HG03103 (cell line): ENCODE results near the gene JMJD6.
"Not testable (repeated sequence)": the region's sequence is repeated elsewhere in the genome, so short reads cannot be mapped to it uniquely, and the experiment has no call there.

Experiments
- ATAC-seq: cut with Tn5 transposase; IDR thresholded peaks from one replicate; pipeline ENCODE4 v1.9.1; 2021; ENCODE audit warnings: low read depth; ENCODE audit not compliant: unreplicated experiment

JMJD6 gene

GRCh38 chr17:76737082-76737675, 10.8 kb upstream of the JMJD6 start, which contains the start of gene SRSF2:
TSS of gene SRSF2 (minus strand) at chr17:76737331. CDS start at chr17:76737160, 171 bp downstream.
- ATAC-seq: peak; percentile 58

GRCh38 chr17:76736349-76737081, 10.1 kb upstream of the JMJD6 start:
- ATAC-seq: no peak

- ATAC-seq: no peak
Measured at GRCh38 chr17:76735586-76736348, 9.4 kb upstream of the JMJD6 start.

GRCh38 chr17:76735006-76735405, 8.6 kb upstream of the JMJD6 start:
- ATAC-seq: no peak

GRCh38 chr17:76734080-76734840, 7.9 kb upstream of the JMJD6 start:
- no peak for ATAC-seq

- no peak for ATAC-seq
Measured at GRCh38 chr17:76733618-76733957, 7.2 kb upstream of the JMJD6 start.

GRCh38 chr17:76732734-76733617, 6.6 kb upstream of the JMJD6 start:
- no peak for ATAC-seq

GRCh38 chr17:76731800-76732733, 5.7 kb upstream of the JMJD6 start:
- ATAC-seq: not testable (repeated sequence)

- no peak for ATAC-seq
Measured at GRCh38 chr17:76727745-76728456, 1.5 kb upstream of the JMJD6 start.

GRCh38 chr17:76726776-76727718, 641 bp upstream of the JMJD6 start, which contains the start of gene METTL23:
TSS of gene METTL23 (plus strand) at chr17:76726839. CDS start at chr17:76729711, 2,872 bp downstream.
- peak; percentile 34 for ATAC-seq

GRCh38 chr17:76725580-76726230, 701 bp downstream of the JMJD6 start:
- peak; percentile 25 for ATAC-seq

GRCh38 chr17:76723812-76724211, 2.6 kb downstream of the JMJD6 start:
- no peak for ATAC-seq

GRCh38 chr17:76722977-76723376, 3.4 kb downstream of the JMJD6 start:
- not testable (repeated sequence) for ATAC-seq

GRCh38 chr17:76722279-76722678, 4.1 kb downstream of the JMJD6 start:
- ATAC-seq: no peak

GRCh38 chr17:76721463-76721862, 4.9 kb downstream of the JMJD6 start:
- no peak for ATAC-seq

GRCh38 chr17:76720941-76721340, 5.5 kb downstream of the JMJD6 start:
- ATAC-seq: no peak
